ENCODE measurements around the gene ANKS1B. TPM values are rescaled to one million over a fixed set of nuclear protein-coding genes. Genes with fewer than 3 reads are reported as not detected.

Gene ANKS1B
- total RNA-seq, 6 experiments from 2014 or later = 0.31 to 0.66 (median 0.37) TPM

GRCh38 chr12:98922871-98923270 is 1061.9 kb downstream of the ANKS1B start:
- H3K36me3 Mint-ChIP-seq (ENCODE audit: low read depth) = no peaks in the 10 kb centered on the region

GRCh38 chr12:98918176-98918863 is 1066.4 kb downstream of the ANKS1B start:
- H3K4me1 Mint-ChIP-seq (ENCODE audit: low read depth) = no peaks in the 10 kb centered on the region
- DNase-seq = no peak
- no peak overlapping the region for H3K27ac Mint-ChIP-seq
- H3K27me3 Mint-ChIP-seq (ENCODE audit: insufficient read depth) = no peaks in the 10 kb centered on the region
- peaks cover 20% of the 10 kb centered on the region for H3K9me3 Mint-ChIP-seq
- H3K36me3 Mint-ChIP-seq (ENCODE audit: low read depth) = no peaks in the 10 kb centered on the region
- TF ChIP-seq CTCF (IDR thresholded peaks at IDR 0.05) = no peak
- H3K4me3 Mint-ChIP-seq = no peak overlapping the region

More at GRCh38 chr12:98922871-98923270, 1061.9 kb downstream of the ANKS1B start:
- Mint-ChIP-seq H3K27me3 (ENCODE audit: insufficient read depth) (no peaks in the 10 kb centered on the region), H3K4me3 (no peak overlapping the region), H3K27ac (no peak overlapping the region), H3K9me3 (peaks cover 8% of the 10 kb centered on the region; the same call in 1 of the 2 replicates), H3K4me1 (ENCODE audit: low read depth) (no peaks in the 10 kb centered on the region)
- no peak for DNase-seq
- TF ChIP-seq CTCF (IDR thresholded peaks at IDR 0.05) = no peak

DNA sequence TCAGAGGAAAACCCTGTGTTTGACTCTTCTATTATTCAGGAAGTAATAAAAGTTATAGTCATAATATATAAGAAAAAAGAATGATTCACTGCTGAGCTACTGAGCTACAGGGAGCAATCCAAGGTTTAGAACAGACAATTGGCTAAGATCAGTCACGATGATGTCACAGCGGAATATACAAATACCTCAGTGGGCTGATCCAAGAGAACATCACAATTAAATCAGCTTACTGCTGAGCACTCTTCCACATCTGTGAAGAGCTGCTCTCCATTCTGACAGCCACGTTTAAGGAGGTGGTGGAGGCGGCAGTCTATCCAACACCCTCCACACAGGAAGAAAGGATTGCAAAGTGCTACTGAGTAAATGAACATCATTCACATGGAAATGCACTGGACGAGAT is 1068.6 kb downstream of the ANKS1B start:
- Mint-ChIP-seq H3K4me1 (ENCODE audit: low read depth) (no peaks in the 10 kb centered on the region), H3K36me3 (ENCODE audit: low read depth) (no peaks in the 10 kb centered on the region), H3K9me3 (peaks cover 14% of the 10 kb centered on the region), H3K27ac (no peak overlapping the region), H3K4me3 (no peak overlapping the region), H3K27me3 (ENCODE audit: insufficient read depth) (no peaks in the 10 kb centered on the region)
- TF ChIP-seq CTCF (IDR thresholded peaks at IDR 0.05) = no peak
- no peak for DNase-seq

- H3K27me3 Mint-ChIP-seq (ENCODE audit: insufficient read depth) = no peaks in the 10 kb centered on the region
- no peak for TF ChIP-seq CTCF (IDR thresholded peaks at IDR 0.05)
- H3K9me3 Mint-ChIP-seq = peaks cover 12% of the 10 kb centered on the region
- no peak overlapping the region for H3K4me3 Mint-ChIP-seq
- no peaks in the 10 kb centered on the region for H3K4me1 Mint-ChIP-seq (ENCODE audit: low read depth)
- no peak overlapping the region for H3K27ac Mint-ChIP-seq
- DNase-seq = no peak
- no peaks in the 10 kb centered on the region for H3K36me3 Mint-ChIP-seq (ENCODE audit: low read depth)
These were observed 1072.2 kb downstream of the ANKS1B start for GRCh38 chr12:98912401-98912974.

- H3K4me1 Mint-ChIP-seq (ENCODE audit: low read depth) = no peaks in the 10 kb centered on the region
- TF ChIP-seq CTCF (IDR thresholded peaks at IDR 0.05) = no peak
- no peaks in the 10 kb centered on the region for H3K36me3 Mint-ChIP-seq (ENCODE audit: low read depth)
- no peaks in the 10 kb centered on the region for H3K27me3 Mint-ChIP-seq (ENCODE audit: insufficient read depth)
- no peak for DNase-seq
- H3K4me3 Mint-ChIP-seq = no peak overlapping the region
- no peak overlapping the region for H3K27ac Mint-ChIP-seq
- peaks cover 12% of the 10 kb centered on the region for H3K9me3 Mint-ChIP-seq
These were observed 1073.3 kb downstream of the ANKS1B start for GRCh38 chr12:98911396-98911795.
